HG03025 (cell line): ENCODE data around the gene TRIM66.

Experiments used
- ATAC-seq: cut with Tn5 transposase; IDR thresholded peaks from one replicate; pipeline ENCODE4 v1.9.1; 2021; ENCODE audit warnings: mild to moderate bottlenecking, moderate library complexity; ENCODE audit not compliant: unreplicated experiment, low FRiP score

The TRIM66 gene

GRCh38 chr11:8714622-8715225, 32.3 kb upstream of the TRIM66 start:
- no peak for ATAC-seq

GRCh38 chr11:8713760-8714454, 31.4 kb upstream of the TRIM66 start:
- no peak for ATAC-seq

- no peak for ATAC-seq
These were observed 30.0 kb upstream of the TRIM66 start for GRCh38 chr11:8712506-8712905.

- no peak for ATAC-seq
These were observed 29.5 kb upstream of the TRIM66 start for GRCh38 chr11:8711895-8712442.

- no peak for ATAC-seq
These were observed 27.3 kb upstream of the TRIM66 start for GRCh38 chr11:8709777-8710176.

- no peak for ATAC-seq
These were observed 26.7 kb upstream of the TRIM66 start for GRCh38 chr11:8709002-8709672.

GRCh38 chr11:8707541-8708191, 25.2 kb upstream of the TRIM66 start:
- ATAC-seq: no peak

- ATAC-seq: no peak
These were observed 24.4 kb upstream of the TRIM66 start for GRCh38 chr11:8706673-8707432.

GRCh38 chr11:8705146-8705545, 22.7 kb upstream of the TRIM66 start:
- ATAC-seq: no peak

GRCh38 chr11:8704136-8704535, 21.7 kb upstream of the TRIM66 start:
- ATAC-seq: no peak

GRCh38 chr11:8702598-8702915, 20.1 kb upstream of the TRIM66 start:
- no peak for ATAC-seq

GRCh38 chr11:8701891-8702597, 19.6 kb upstream of the TRIM66 start:
- ATAC-seq: no peak

- ATAC-seq: no peak
These were observed 17.4 kb upstream of the TRIM66 start for GRCh38 chr11:8699903-8700302.

- ATAC-seq: no peak
These were observed 16.5 kb upstream of the TRIM66 start for GRCh38 chr11:8698917-8699441.

- no peak for ATAC-seq
These were observed 15.9 kb upstream of the TRIM66 start for GRCh38 chr11:8698379-8698851.

GRCh38 chr11:8697054-8697453, 14.6 kb upstream of the TRIM66 start:
- ATAC-seq: no peak

GRCh38 chr11:8694137-8694536, 11.7 kb upstream of the TRIM66 start:
- ATAC-seq: no peak

- ATAC-seq: no peak
These were observed 11.1 kb upstream of the TRIM66 start for GRCh38 chr11:8693555-8693954.

GRCh38 chr11:8693010-8693551, 10.6 kb upstream of the TRIM66 start:
- ATAC-seq: no peak
